GM12874 (cell line): ENCODE data around the gene NAPB.
A peak's percentile ranks its signal among the peaks of the same experiment; 100 is the strongest.

ENCODE experiments used
- CTCF ChIP-seq: IDR thresholded peaks from 2 replicates; pipeline ENCODE4 v1.5.1; 2011; ENCODE audit warnings: low read depth, mild to moderate bottlenecking, control low read depth, low read length, moderate library complexity; ENCODE audit not compliant: insufficient read depth

The NAPB gene

GRCh38 chr20:23346002-23346401, 75.3 kb downstream of the NAPB start:
- no peak for TF ChIP-seq CTCF

- TF ChIP-seq CTCF, result no peak
Measured at GRCh38 chr20:23344336-23344735, 77.0 kb downstream of the NAPB start.

GRCh38 chr20:23343590-23343989, 77.7 kb downstream of the NAPB start:
- no peak for TF ChIP-seq CTCF

- TF ChIP-seq CTCF, result no peak
Measured at GRCh38 chr20:23341073-23341472, 80.2 kb downstream of the NAPB start.

- TF ChIP-seq CTCF, result peak; percentile 49; the same call in 1 of the 2 replicates
Measured at GRCh38 chr20:23340524-23340923, 80.8 kb downstream of the NAPB start.

GRCh38 chr20:23339986-23340385, 81.3 kb downstream of the NAPB start:
- no peak for TF ChIP-seq CTCF

- no peak for TF ChIP-seq CTCF
Measured at GRCh38 chr20:23337312-23337711, 84.0 kb downstream of the NAPB start.

- no peak for TF ChIP-seq CTCF
Measured at GRCh38 chr20:23336476-23336875, 84.8 kb downstream of the NAPB start.
